HCT116 (cell line): ENCODE results near the gene KIAA0319L. TPM values are rescaled to one million over a fixed set of nuclear protein-coding genes. Genes with fewer than 3 reads are reported as not detected.
"Not testable (repeated sequence)": the region's sequence is repeated elsewhere in the genome, so short reads cannot be mapped to it uniquely, and the experiment has no call there.

ENCODE experiments used
- ATAC-seq: fragments of 200-7000 bp; cut with Tn5 transposase; 2 replicates; pipeline ENCODE4 v1.9.1; 2020; ENCODE audit warnings: mild to moderate bottlenecking, moderate library complexity
- BruUV-seq: library from RNA; stranded (reverse); fragments of 400-500 nt; replicated peaks from 2 replicates; lab custom pipeline; 2021; lab: Mats Ljungman, UMichigan
- CTCF ChIA-PET: fragments of 300-600 bp; sonication (Branson Sonifier 250); formaldehyde crosslinking; loops from one replicate; lab custom pipeline; 2021; ENCODE audit warnings: antibody characterized with exemption; lab: Charles Lee
- POLR2A ChIA-PET: fragments of 300-600, 350-600 bp; sonication (Branson Sonifier 250); formaldehyde crosslinking; loops from one replicate; lab custom pipeline; 2021; ENCODE audit warnings: antibody characterized with exemption; lab: Charles Lee
- RAD21 ChIA-PET, 2 experiments: fragments of 300-600 bp; sonication (Branson Sonifier 250); formaldehyde crosslinking; loops; one replicate each; lab custom pipeline; 2023; ENCODE audit warnings: low total read pairs in 2 of 2; ENCODE audit not compliant: uncharacterized antibody in 2 of 2, unreplicated experiment in 2 of 2, low non-redundant PET in 1 of 2; lab: Charles Lee
- DNase-seq: peaks from one replicate; pipeline ENCODE4 v3.0.0-alpha.2; 2010; ENCODE audit warnings: low read depth, low spot score
- H2AFZ ChIP-seq: fragments of 200-600 bp; shearing (Covaris generic), sonication (generic); 2 replicates; pipeline ENCODE4 v1.6.1; 2017; ENCODE audit warnings: low read depth, mixed run types, mixed read lengths, antibody characterized with exemption, low read length; ENCODE audit not compliant: poor library complexity, severe bottlenecking
- H3K27ac ChIP-seq: 2 replicates; pipeline ENCODE4 v1.5.1; 2012; ENCODE audit warnings: low read depth, low read length
- H3K27me3 ChIP-seq: fragments of 200-600 bp; sonication (generic); 2 replicates; pipeline ENCODE4 v1.6.1; 2016; ENCODE audit warnings: mixed run types, low read length, mixed read lengths; ENCODE audit not compliant: insufficient read depth
- H3K36me3 ChIP-seq, 2 experiments: fragments of 200-500 bp in 1 of 2; fragments of 200-600 bp in 1 of 2; sonication (Bioruptor generic) in 1 of 2; sonication (generic) in 1 of 2; 2 replicates each; pipeline versions ENCODE4 v1.5.1 to v1.6.1; 2014 to 2016; ENCODE audit warnings: low read length in 2 of 2, inconsistent platforms in 1 of 2, mixed read lengths in 1 of 2, mixed run types in 1 of 2; ENCODE audit not compliant: insufficient read depth in 2 of 2, control insufficient read depth in 1 of 2
- H3K4me1 ChIP-seq, 2 experiments: fragments of 200-600 bp in 1 of 2; sonication (generic) in 1 of 2; 2 replicates each; pipeline versions ENCODE4 v1.5.1 to v1.6.1; 2012 to 2017; ENCODE audit warnings: low read length in 2 of 2, inconsistent platforms in 1 of 2, mild to moderate bottlenecking in 1 of 2, mixed read lengths in 1 of 2, mixed run types in 1 of 2, moderate library complexity in 1 of 2; ENCODE audit not compliant: insufficient read depth in 2 of 2, control insufficient read depth in 1 of 2
- H3K4me2 ChIP-seq: fragments of 200-600 bp; sonication (generic); 2 replicates; pipeline ENCODE4 v1.6.1; 2017; ENCODE audit warnings: mixed run types, low read length, mixed read lengths
- H3K4me3 ChIP-seq, 2 experiments: fragments of 200-600 bp in 1 of 2; sonication (generic) in 1 of 2; replicated peaks in 1 of 2; 2 replicates each; pipeline ENCODE4 v1.5.1; 2011 to 2016; ENCODE audit warnings: low read length in 2 of 2, control low read depth in 1 of 2, low read depth in 1 of 2, mild to moderate bottlenecking in 1 of 2, mixed read lengths in 1 of 2, mixed run types in 1 of 2
- H3K79me2 ChIP-seq: fragments of 200-600 bp; sonication (generic); 2 replicates; pipeline ENCODE4 v1.6.1; 2017; ENCODE audit warnings: mild to moderate bottlenecking, mixed run types, low read length, moderate library complexity, mixed read lengths; ENCODE audit not compliant: insufficient read depth
- H3K9ac ChIP-seq: fragments of 200-600 bp; sonication (generic); 2 replicates; pipeline ENCODE4 v1.6.1; 2016; ENCODE audit warnings: low read length, mixed read lengths
- H3K9me2 ChIP-seq: fragments of 200-600 bp; sonication (generic), shearing (Covaris generic); 2 replicates; pipeline ENCODE4 v1.6.1; 2017; ENCODE audit warnings: mixed run types, mild to moderate bottlenecking, moderate library complexity; ENCODE audit not compliant: insufficient read depth
- H3K9me3 ChIP-seq, 2 experiments: fragments of 200-500 bp in 1 of 2; fragments of 200-600 bp in 1 of 2; sonication (Bioruptor generic) in 1 of 2; sonication (generic) in 1 of 2; 2 replicates each; pipeline ENCODE4 v1.6.1; 2014 to 2017; ENCODE audit warnings: low read length in 2 of 2, mixed read lengths in 2 of 2, inconsistent platforms in 1 of 2, low read depth in 1 of 2, mild to moderate bottlenecking in 1 of 2, mixed run types in 1 of 2, moderate library complexity in 1 of 2; ENCODE audit not compliant: control insufficient read depth in 1 of 2, insufficient read depth in 1 of 2
- H4K20me1 ChIP-seq: fragments of 200-600 bp; sonication (generic), shearing (Covaris generic); 2 replicates; pipeline ENCODE4 v1.6.1; 2017; ENCODE audit warnings: mixed run types, mild to moderate bottlenecking, moderate library complexity; ENCODE audit not compliant: insufficient read depth
- ATF3 ChIP-seq: IDR thresholded peaks from 2 replicates; pipeline ENCODE4 v1.6.1; 2012
- CBX3 ChIP-seq: IDR thresholded peaks from 2 replicates; pipeline ENCODE4 v1.6.1; 2012; ENCODE audit warnings: low read depth
- CEBPB ChIP-seq: IDR thresholded peaks from 2 replicates; pipeline ENCODE4 v1.6.1; 2012; ENCODE audit warnings: low read depth
- EGR1 ChIP-seq: IDR thresholded peaks from 2 replicates; pipeline ENCODE4 v1.6.1; 2012; ENCODE audit warnings: low read depth
- EZH2phosphoT487 ChIP-seq: fragments of 200-600 bp; IDR thresholded peaks from 2 replicates; pipeline ENCODE4 v1.6.1; 2018; ENCODE audit warnings: antibody characterized with exemption, borderline replicate concordance
- MAX ChIP-seq: IDR thresholded peaks from 2 replicates; pipeline ENCODE4 v1.6.1; 2012
- POLR2A ChIP-seq: IDR thresholded peaks from 2 replicates; pipeline ENCODE4 v1.7.0; 2011; ENCODE audit warnings: borderline replicate concordance; ENCODE audit not compliant: insufficient read depth, insufficient read length; ENCODE audit errors: extremely low read depth
- POLR2AphosphoS5 ChIP-seq: IDR thresholded peaks from 2 replicates; pipeline ENCODE4 v1.6.1; 2011; ENCODE audit warnings: mild to moderate bottlenecking, low read depth, low read length, moderate library complexity
- RAD21 ChIP-seq: IDR thresholded peaks from 2 replicates; pipeline ENCODE4 v1.6.1; 2012; ENCODE audit warnings: low read depth, mild to moderate bottlenecking
- REST ChIP-seq: IDR thresholded peaks from 2 replicates; pipeline ENCODE4 v1.6.1; 2012; ENCODE audit warnings: low read depth
- SIN3A ChIP-seq: IDR thresholded peaks from 2 replicates; pipeline ENCODE4 v1.6.1; 2012; ENCODE audit warnings: low read depth
- SP1 ChIP-seq: IDR thresholded peaks from 2 replicates; pipeline ENCODE4 v1.6.1; 2012; ENCODE audit warnings: low read depth
- SRF ChIP-seq: IDR thresholded peaks from 2 replicates; pipeline ENCODE4 v1.6.1; 2012; ENCODE audit warnings: low read depth
- TCF7L2 ChIP-seq: IDR thresholded peaks from 2 replicates; pipeline ENCODE4 v1.7.0; 2011; ENCODE audit warnings: borderline replicate concordance, inconsistent platforms; ENCODE audit not compliant: insufficient read depth, insufficient read length; ENCODE audit errors: extremely low read depth
- YY1 ChIP-seq: IDR thresholded peaks from 2 replicates; pipeline ENCODE4 v1.6.1; 2011; ENCODE audit warnings: low read length, low read depth, moderate library complexity, mild to moderate bottlenecking; ENCODE audit not compliant: insufficient replicate concordance; ENCODE audit errors: extremely low read depth
- ZFX ChIP-seq: fragments of 450-650 bp; IDR thresholded peaks from 2 replicates; pipeline ENCODE4 v1.6.1; 2017
- ZNF274 ChIP-seq: fragments of 200-500 bp; sonication (Bioruptor generic); IDR thresholded peaks from 2 replicates; pipeline ENCODE4 v1.6.1; 2014; ENCODE audit warnings: mild to moderate bottlenecking, low read depth, low read length, inconsistent platforms
- intact Hi-C: fragments of 100-400 bp; cut with micrococcal nuclease; formaldehyde crosslinking; loops from 2 replicates; pipeline ENCODE4 v1.10.0; 2022
- total RNA-seq: library from RNA; stranded (reverse); gene quantifications from one replicate; pipeline ENCODE4 v1.2.1, GENCODE V29; 2021; ENCODE audit not compliant: unreplicated experiment

The KIAA0319L gene
- total RNA-seq, 1 experiment from 2014 or later: 35.6 TPM

- ATAC-seq (no peak), DNase-seq (no peak)
- no peak overlapping the region for H3K27ac ChIP-seq
- H3K9ac ChIP-seq: no peak overlapping the region
- no peak overlapping the region for H2AFZ ChIP-seq
- no peak for TF ChIP-seq RAD21
- no peak for TF ChIP-seq EZH2phosphoT487
- TF ChIP-seq SP1: no peak
- no peak for TF ChIP-seq CBX3
- TF ChIP-seq YY1: no peak
- no peak for TF ChIP-seq SIN3A
- TF ChIP-seq SRF: no peak
- no peak for TF ChIP-seq POLR2A
- TF ChIP-seq ZFX: no peak
- no peak for TF ChIP-seq ZNF274
- TF ChIP-seq REST: no peak
- no peak for TF ChIP-seq EGR1
- TF ChIP-seq MAX: no peak
- TF ChIP-seq TCF7L2: no peak
- no peak for TF ChIP-seq CEBPB
- no peak for TF ChIP-seq ATF3
- no peak for TF ChIP-seq POLR2AphosphoS5
- H3K27me3 ChIP-seq: no peaks in the 10 kb centered on the region
- no peaks in the 10 kb centered on the region for H3K36me3 ChIP-seq
- no TSS peak for BruUV-seq
- no peak overlapping the region for H3K4me2 ChIP-seq
- H3K4me1 ChIP-seq: peaks cover 12 to 21% of the 10 kb centered on the region in 2 experiments; a peak in 2 of 4 replicates
- no peaks in the 10 kb centered on the region for H4K20me1 ChIP-seq
- intact Hi-C loops: no loop called here
- ChIA-PET RAD21 (no interaction called here), CTCF (interaction anchor here (1.1 kb wide), 1 partner anchor 8 kb away, joined by 3 read pairs; no protein-coding TSS in a partner anchor), POLR2A (no interaction called here)
- H3K9me2 ChIP-seq: no peaks in the 10 kb centered on the region
- no peak overlapping the region for H3K4me3 ChIP-seq
- H3K79me2 ChIP-seq: no peaks in the 10 kb centered on the region
- no peaks in the 10 kb centered on the region for H3K9me3 ChIP-seq
These were observed 20.1 kb upstream of the KIAA0319L start for GRCh38 chr1:35577071-35577998.

GRCh38 chr1:35576766-35577070, 19.5 kb upstream of the KIAA0319L start:
- H4K20me1 ChIP-seq, H3K4me2 ChIP-seq, ATAC-seq, CTCF ChIA-PET, POLR2A ChIA-PET, H3K27me3 ChIP-seq, H3K27ac ChIP-seq, H3K9ac ChIP-seq, H3K9me2 ChIP-seq, H3K79me2 ChIP-seq, BruUV-seq, intact Hi-C loops, H3K36me3 ChIP-seq, DNase-seq, RAD21 ChIA-PET, H3K9me3 ChIP-seq, H2AFZ ChIP-seq, H3K4me3 ChIP-seq: not testable (repeated sequence)
- H3K4me1 ChIP-seq: peaks cover 12 to 21% of the 10 kb centered on the region in 2 experiments; a peak in 2 of 4 replicates
